ENCODE measurements around the gene TRIM2.

Gene TRIM2

GRCh38 chr4:153259661-153260060 lies 55.4 kb downstream of the TRIM2 start:
- Histone ChIP-seq H3K27me3 (ENCODE audit: control insufficient read depth, insufficient read depth, low read length) (no peaks in the 10 kb centered on the region), H3K36me3 (ENCODE audit: control insufficient read depth, insufficient read depth, low read length) (no peaks in the 10 kb centered on the region), H3K9me3 (ENCODE audit: control insufficient read depth, insufficient read depth, low read length) (no peaks in the 10 kb centered on the region), H3K9ac (ENCODE audit: low read depth, low read length) (no peak overlapping the region), H3K4me3 (ENCODE audit: low read depth, low read length) (peak overlapping the region; percentile 64), H3K4me1 (ENCODE audit: control insufficient read depth, insufficient read depth, low read length) (peaks cover 23% of the 10 kb centered on the region)

DNA sequence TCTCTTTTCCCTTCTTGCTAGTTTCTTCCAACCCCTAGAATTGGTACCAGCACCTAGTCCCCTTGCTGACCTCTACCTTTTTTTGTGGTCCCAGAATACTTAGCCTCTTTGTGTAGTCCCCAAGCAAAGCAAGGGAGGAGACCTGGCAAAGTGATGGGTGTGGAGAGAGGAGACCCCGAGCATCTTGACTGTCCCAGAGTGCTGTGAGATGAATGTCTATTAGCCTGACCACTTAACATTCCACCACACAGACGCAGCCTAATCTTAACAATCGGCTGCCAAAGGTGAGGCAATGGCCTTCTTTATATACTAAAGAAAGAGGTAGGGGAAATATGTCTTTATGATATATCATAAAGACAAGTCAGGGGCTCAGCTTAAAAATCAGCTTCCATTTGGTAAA lies 55.9 kb downstream of the TRIM2 start:
- H3K36me3 ChIP-seq (ENCODE audit: control insufficient read depth, insufficient read depth, low read length) = no peaks in the 10 kb centered on the region
- no peak overlapping the region for H3K9ac ChIP-seq (ENCODE audit: low read depth, low read length)
- H3K4me1 ChIP-seq (ENCODE audit: control insufficient read depth, insufficient read depth, low read length) = peaks cover 20% of the 10 kb centered on the region
- peak overlapping the region; percentile 27 for H3K4me3 ChIP-seq (ENCODE audit: low read depth, low read length)
- H3K9me3 ChIP-seq (ENCODE audit: control insufficient read depth, insufficient read depth, low read length) = no peaks in the 10 kb centered on the region
- H3K27me3 ChIP-seq (ENCODE audit: control insufficient read depth, insufficient read depth, low read length) = no peaks in the 10 kb centered on the region

DNA sequence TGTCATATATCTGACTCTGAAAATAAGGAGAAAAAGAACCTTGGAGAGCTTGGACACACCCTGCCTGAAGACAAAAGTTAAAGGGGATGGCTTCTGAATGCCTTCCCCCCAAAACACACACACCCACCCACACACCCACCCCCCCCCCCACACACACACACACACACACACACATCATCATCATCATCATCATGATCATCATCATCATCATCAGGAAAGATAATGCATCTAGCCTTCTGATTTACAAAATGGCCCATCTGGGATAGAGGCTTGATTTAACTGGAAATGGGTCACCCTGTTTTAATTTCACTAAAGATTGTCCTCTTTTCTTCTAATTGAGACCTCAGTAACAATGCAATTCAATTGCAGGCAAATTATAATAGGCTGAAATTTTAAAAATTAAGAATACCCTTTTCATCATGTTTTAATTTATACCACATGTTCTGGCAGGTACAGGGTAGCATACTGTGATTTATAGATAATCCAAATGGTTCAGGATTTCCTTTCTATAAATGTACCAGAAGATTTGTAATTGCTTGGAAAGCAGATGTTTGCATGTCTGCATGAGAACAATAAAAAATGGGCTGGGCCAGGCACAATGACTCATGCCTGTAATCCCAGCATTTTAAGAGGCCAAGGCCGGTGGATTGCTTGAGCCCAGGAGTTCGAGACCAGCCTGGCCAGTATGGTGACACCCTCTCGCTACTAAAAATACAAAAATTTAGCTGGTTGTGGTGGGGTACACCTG lies 56.5 kb downstream of the TRIM2 start:
- no peak overlapping the region for H3K9ac ChIP-seq (ENCODE audit: low read depth, low read length)
- H3K9me3 ChIP-seq (ENCODE audit: control insufficient read depth, insufficient read depth, low read length) = no peaks in the 10 kb centered on the region
- H3K4me1 ChIP-seq (ENCODE audit: control insufficient read depth, insufficient read depth, low read length) = peaks cover 20% of the 10 kb centered on the region
- no peak overlapping the region for H3K4me3 ChIP-seq (ENCODE audit: low read depth, low read length)
- no peaks in the 10 kb centered on the region for H3K27me3 ChIP-seq (ENCODE audit: control insufficient read depth, insufficient read depth, low read length)
- no peaks in the 10 kb centered on the region for H3K36me3 ChIP-seq (ENCODE audit: control insufficient read depth, insufficient read depth, low read length)

- H3K36me3 ChIP-seq (ENCODE audit: control insufficient read depth, insufficient read depth, low read length) = no peaks in the 10 kb centered on the region
- no peaks in the 10 kb centered on the region for H3K9me3 ChIP-seq (ENCODE audit: control insufficient read depth, insufficient read depth, low read length)
- no peak overlapping the region for H3K4me3 ChIP-seq (ENCODE audit: low read depth, low read length)
- no peak overlapping the region for H3K9ac ChIP-seq (ENCODE audit: low read depth, low read length)
- peaks cover 20% of the 10 kb centered on the region for H3K4me1 ChIP-seq (ENCODE audit: control insufficient read depth, insufficient read depth, low read length)
- no peaks in the 10 kb centered on the region for H3K27me3 ChIP-seq (ENCODE audit: control insufficient read depth, insufficient read depth, low read length)
Measured at GRCh38 chr4:153261461-153261860, 57.2 kb downstream of the TRIM2 start.

GRCh38 chr4:153261914-153262313 lies 57.7 kb downstream of the TRIM2 start:
- Histone ChIP-seq H3K9ac (ENCODE audit: low read depth, low read length) (no peak overlapping the region), H3K36me3 (ENCODE audit: control insufficient read depth, insufficient read depth, low read length) (no peaks in the 10 kb centered on the region), H3K9me3 (ENCODE audit: control insufficient read depth, insufficient read depth, low read length) (no peaks in the 10 kb centered on the region), H3K4me1 (ENCODE audit: control insufficient read depth, insufficient read depth, low read length) (peaks cover 20% of the 10 kb centered on the region), H3K27me3 (ENCODE audit: control insufficient read depth, insufficient read depth, low read length) (no peaks in the 10 kb centered on the region), H3K4me3 (ENCODE audit: low read depth, low read length) (no peak overlapping the region)

- no peak overlapping the region for H3K9ac ChIP-seq (ENCODE audit: low read depth, low read length)
- peaks cover 25% of the 10 kb centered on the region for H3K4me1 ChIP-seq (ENCODE audit: control insufficient read depth, insufficient read depth, low read length)
- H3K9me3 ChIP-seq (ENCODE audit: control insufficient read depth, insufficient read depth, low read length) = no peaks in the 10 kb centered on the region
- H3K36me3 ChIP-seq (ENCODE audit: control insufficient read depth, insufficient read depth, low read length) = no peaks in the 10 kb centered on the region
- H3K4me3 ChIP-seq (ENCODE audit: low read depth, low read length) = no peak overlapping the region
- no peaks in the 10 kb centered on the region for H3K27me3 ChIP-seq (ENCODE audit: control insufficient read depth, insufficient read depth, low read length)
Measured at GRCh38 chr4:153265306-153266047, 61.2 kb downstream of the TRIM2 start.

DNA sequence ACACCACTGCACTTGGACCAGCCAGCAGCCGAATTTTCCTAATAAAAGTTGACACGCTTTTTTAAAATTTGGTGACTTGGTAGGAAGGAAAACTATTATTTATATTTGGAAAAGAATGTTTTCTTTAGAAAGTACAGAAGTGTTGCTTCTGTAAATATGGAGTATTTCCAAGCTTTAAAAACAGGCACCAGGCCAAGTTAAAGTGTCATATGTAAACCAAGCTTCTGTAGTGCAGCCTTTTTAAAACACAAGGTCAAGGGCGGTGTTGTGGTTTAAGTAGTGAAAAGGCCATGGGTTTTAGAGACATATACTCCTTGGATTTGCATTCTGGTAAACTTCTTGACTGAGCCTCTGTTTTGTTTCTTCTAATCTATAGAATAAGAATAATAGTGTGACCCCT lies 62.7 kb downstream of the TRIM2 start:
- Histone ChIP-seq H3K4me1 (ENCODE audit: control insufficient read depth, insufficient read depth, low read length) (peaks cover 13% of the 10 kb centered on the region), H3K36me3 (ENCODE audit: control insufficient read depth, insufficient read depth, low read length) (no peaks in the 10 kb centered on the region), H3K9ac (ENCODE audit: low read depth, low read length) (no peak overlapping the region), H3K27me3 (ENCODE audit: control insufficient read depth, insufficient read depth, low read length) (no peaks in the 10 kb centered on the region), H3K4me3 (ENCODE audit: low read depth, low read length) (no peak overlapping the region), H3K9me3 (ENCODE audit: control insufficient read depth, insufficient read depth, low read length) (no peaks in the 10 kb centered on the region)

DNA sequence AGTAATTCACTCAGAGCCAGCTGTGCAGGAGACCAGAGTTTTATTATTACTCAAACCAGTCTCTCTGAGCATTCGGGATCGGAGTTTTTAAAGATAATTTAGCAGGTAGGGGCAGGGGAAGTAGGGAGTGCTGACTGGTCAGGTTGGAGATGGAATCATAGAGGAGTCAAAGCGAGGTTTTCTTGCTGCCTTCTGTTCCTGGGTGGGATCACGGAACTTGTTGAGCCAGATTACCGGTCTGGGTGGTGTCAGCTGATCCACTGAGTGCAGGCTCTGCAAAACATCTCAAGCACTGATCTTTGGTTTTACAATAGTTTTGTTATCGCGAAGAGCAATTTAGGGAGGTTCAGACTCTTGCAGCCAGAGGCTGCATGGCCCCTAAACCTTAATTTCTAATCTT lies 63.6 kb downstream of the TRIM2 start:
- no peaks in the 10 kb centered on the region for H3K36me3 ChIP-seq (ENCODE audit: control insufficient read depth, insufficient read depth, low read length)

GRCh38 chr4:153268295-153268694 lies 64.1 kb downstream of the TRIM2 start:
- no peaks in the 10 kb centered on the region for H3K36me3 ChIP-seq (ENCODE audit: control insufficient read depth, insufficient read depth, low read length)
- H3K4me3 ChIP-seq (ENCODE audit: low read depth, low read length) = no peak overlapping the region
- H3K9me3 ChIP-seq (ENCODE audit: control insufficient read depth, insufficient read depth, low read length) = no peaks in the 10 kb centered on the region
- H3K27me3 ChIP-seq (ENCODE audit: control insufficient read depth, insufficient read depth, low read length) = no peaks in the 10 kb centered on the region
- peaks cover 13% of the 10 kb centered on the region for H3K4me1 ChIP-seq (ENCODE audit: control insufficient read depth, insufficient read depth, low read length)
- H3K9ac ChIP-seq (ENCODE audit: low read depth, low read length) = no peak overlapping the region

More for the DNA sequence above, 63.6 kb downstream of the TRIM2 start:
- Histone ChIP-seq H3K4me3 (ENCODE audit: low read depth, low read length) (no peak overlapping the region), H3K4me1 (ENCODE audit: control insufficient read depth, insufficient read depth, low read length) (peaks cover 13% of the 10 kb centered on the region), H3K27me3 (ENCODE audit: control insufficient read depth, insufficient read depth, low read length) (no peaks in the 10 kb centered on the region), H3K9me3 (ENCODE audit: control insufficient read depth, insufficient read depth, low read length) (no peaks in the 10 kb centered on the region), H3K9ac (ENCODE audit: low read depth, low read length) (no peak overlapping the region)

- Histone ChIP-seq H3K36me3 (ENCODE audit: control insufficient read depth, insufficient read depth, low read length) (no peaks in the 10 kb centered on the region), H3K4me3 (ENCODE audit: low read depth, low read length) (peak overlapping the region; percentile 10), H3K27me3 (ENCODE audit: control insufficient read depth, insufficient read depth, low read length) (no peaks in the 10 kb centered on the region), H3K9me3 (ENCODE audit: control insufficient read depth, insufficient read depth, low read length) (no peaks in the 10 kb centered on the region), H3K9ac (ENCODE audit: low read depth, low read length) (no peak overlapping the region), H3K4me1 (ENCODE audit: control insufficient read depth, insufficient read depth, low read length) (peaks cover 13% of the 10 kb centered on the region)
Measured at GRCh38 chr4:153269218-153269990, 65.2 kb downstream of the TRIM2 start.

- Histone ChIP-seq H3K36me3 (ENCODE audit: control insufficient read depth, insufficient read depth, low read length) (no peaks in the 10 kb centered on the region), H3K4me1 (ENCODE audit: control insufficient read depth, insufficient read depth, low read length) (peaks cover 16% of the 10 kb centered on the region), H3K9ac (ENCODE audit: low read depth, low read length) (no peak overlapping the region), H3K9me3 (ENCODE audit: control insufficient read depth, insufficient read depth, low read length) (no peaks in the 10 kb centered on the region), H3K27me3 (ENCODE audit: control insufficient read depth, insufficient read depth, low read length) (no peaks in the 10 kb centered on the region), H3K4me3 (ENCODE audit: low read depth, low read length) (no peak overlapping the region)
Measured at GRCh38 chr4:153270361-153270760, 66.1 kb downstream of the TRIM2 start.
